AG04450 (cell line): ENCODE measurements around the gene PVR. TPM values are rescaled to one million over a fixed set of nuclear protein-coding genes. Genes with fewer than 3 reads are reported as not detected.

Experiments used
- CTCF ChIA-PET: fragments of 300-600, 350-600 bp; formaldehyde crosslinking; extraction: SDS; loops from one replicate; lab custom pipeline; 2022; ENCODE audit warnings: antibody characterized with exemption, inconsistent platforms; lab: Charles Lee
- POLR2A ChIA-PET: fragments of 350-600 bp; formaldehyde crosslinking; extraction: SDS; loops from one replicate; lab custom pipeline; 2021; ENCODE audit warnings: antibody characterized with exemption, inconsistent platforms; lab: Yijun Ruan, JAX
- DNase-seq: peaks from one replicate; pipeline ENCODE4 v3.0.0-alpha.2; 2011; ENCODE audit warnings: low read depth, low spot score
- H3K27ac ChIP-seq: one replicate; pipeline ENCODE4 v1.5.1; 2012; ENCODE audit warnings: low read depth, low read length, control low read depth
- H3K27me3 ChIP-seq: one replicate; pipeline ENCODE4 v1.6.0; 2012; ENCODE audit warnings: low read length; ENCODE audit not compliant: control insufficient read depth, insufficient read depth
- H3K4me3 ChIP-seq: 2 replicates; pipeline ENCODE4 v1.5.1; 2011; ENCODE audit warnings: mild to moderate bottlenecking, low read depth, low read length, control low read depth
- H3K9me3 ChIP-seq: 2 replicates; pipeline ENCODE4 v1.5.1; 2012; ENCODE audit warnings: low read length; ENCODE audit not compliant: control insufficient read depth, insufficient read depth
- CTCF ChIP-seq: IDR thresholded peaks from 2 replicates; pipeline ENCODE4 v1.5.1; 2011; ENCODE audit warnings: low read depth, low read length, control low read depth, inconsistent platforms
- polyA plus RNA-seq: library from polyadenylated mRNA; depleted of rRNA; stranded (reverse); fragments of >200 nt; gene quantifications from 2 replicates; pipeline ENCODE4 v1.2.3, GENCODE V29; 2011

Gene PVR
- polyA plus RNA-seq, 1 experiment = 125 TPM

DNA sequence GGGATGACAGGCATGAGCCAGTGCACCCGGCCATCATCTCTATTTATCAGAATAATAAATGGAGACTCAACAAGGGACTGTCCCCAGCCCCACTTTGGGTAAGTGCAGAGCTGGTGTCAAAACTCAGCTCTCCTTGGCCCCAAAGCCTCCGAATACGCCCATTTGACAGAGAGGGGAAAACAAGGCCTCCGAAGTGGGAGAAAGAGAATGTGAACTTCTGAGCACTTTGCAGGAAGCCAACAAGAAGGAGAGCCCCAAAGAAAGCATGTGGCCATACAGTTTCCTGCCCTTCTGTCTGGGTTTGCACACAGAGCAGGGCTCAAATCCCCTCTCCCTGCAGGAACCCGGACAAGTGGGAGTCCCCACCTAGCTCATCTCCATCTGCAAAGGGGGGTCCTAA is 56.8 kb downstream of the PVR start:
- H3K9me3 ChIP-seq = no peaks in the 10 kb centered on the region; the same call in 1 of the 2 replicates
- no peak for DNase-seq
- ChIA-PET POLR2A (no interaction called here), CTCF (no interaction called here)
- no peak overlapping the region for H3K4me3 ChIP-seq
- TF ChIP-seq CTCF = no peak
- no peak overlapping the region for H3K27ac ChIP-seq
- H3K27me3 ChIP-seq = no peaks in the 10 kb centered on the region

- no peak for TF ChIP-seq CTCF
- Histone ChIP-seq H3K27ac (no peak overlapping the region), H3K4me3 (no peak overlapping the region), H3K9me3 (no peaks in the 10 kb centered on the region; the same call in 1 of the 2 replicates), H3K27me3 (no peaks in the 10 kb centered on the region)
- DNase-seq = no peak
- ChIA-PET POLR2A (no interaction called here), CTCF (interaction anchor here (1.4 kb wide), 1 partner anchor 12 kb away, joined by 3 read pairs; no protein-coding TSS in a partner anchor)
Observed at GRCh38 chr19:44701228-44701627, 57.5 kb downstream of the PVR start.

- H3K27me3 ChIP-seq = peaks cover 3% of the 10 kb centered on the region
- peaks cover under 1% of the 10 kb centered on the region; the same call in 1 of the 2 replicates for H3K9me3 ChIP-seq
- ChIA-PET POLR2A (no interaction called here), CTCF (interaction anchor here (0.6 kb wide), 1 partner anchor 248 kb away, joined by 3 read pairs; no protein-coding TSS in a partner anchor)
- DNase-seq = no peak
- no peak overlapping the region for H3K4me3 ChIP-seq
- H3K27ac ChIP-seq = no peak overlapping the region
- TF ChIP-seq CTCF = no peak
Observed at GRCh38 chr19:44702551-44703176, 59.0 kb downstream of the PVR start.

DNA sequence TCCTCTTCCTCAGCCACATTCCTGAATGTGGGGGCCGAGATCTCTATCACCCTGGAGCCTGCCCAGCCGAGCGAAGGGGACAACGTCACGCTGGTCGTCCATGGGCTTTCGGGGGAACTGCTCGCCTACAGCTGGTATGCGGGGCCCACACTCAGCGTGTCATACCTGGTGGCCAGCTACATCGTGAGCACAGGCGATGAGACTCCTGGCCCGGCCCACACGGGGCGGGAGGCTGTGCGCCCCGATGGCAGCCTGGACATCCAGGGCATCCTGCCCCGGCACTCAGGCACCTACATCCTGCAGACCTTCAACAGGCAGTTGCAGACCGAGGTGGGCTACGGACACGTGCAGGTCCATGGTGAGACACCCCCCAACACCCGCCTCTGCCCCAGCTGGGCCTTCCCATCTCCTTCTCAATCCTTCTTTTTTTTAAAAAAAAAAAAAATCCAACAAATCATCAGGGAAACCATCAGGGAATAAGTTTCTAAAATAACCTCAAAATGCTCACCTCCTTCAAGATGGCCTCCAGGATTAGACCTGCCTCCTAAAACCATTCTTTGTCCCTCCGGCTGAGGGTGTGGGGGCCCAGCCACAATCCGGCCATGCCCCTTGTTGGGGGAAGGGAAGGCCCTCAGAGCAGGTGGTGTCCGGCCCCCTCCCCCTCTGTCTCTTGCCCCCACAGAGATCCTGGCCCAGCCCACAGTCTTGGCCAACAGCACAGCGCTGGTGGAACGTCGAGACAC is 59.8 kb downstream of the PVR start:
- DNase-seq = no peak
- H3K4me3 ChIP-seq = no peak overlapping the region
- ChIA-PET POLR2A (no interaction called here), CTCF (no interaction called here)
- no peak for TF ChIP-seq CTCF
- peaks cover 5% of the 10 kb centered on the region; the same call in 1 of the 2 replicates for H3K9me3 ChIP-seq
- peaks cover 3% of the 10 kb centered on the region for H3K27me3 ChIP-seq
- H3K27ac ChIP-seq = no peak overlapping the region

- H3K4me3 ChIP-seq = no peak overlapping the region
- no peak for TF ChIP-seq CTCF
- peaks cover 3% of the 10 kb centered on the region for H3K27me3 ChIP-seq
- ChIA-PET POLR2A (no interaction called here), CTCF (interaction anchor here (1.7 to 2.1 kb wide), 2 partner anchors 16 to 19 kb away, joined by 3 to 8 read pairs; no protein-coding TSS in a partner anchor)
- peaks cover 5% of the 10 kb centered on the region; the same call in 1 of the 2 replicates for H3K9me3 ChIP-seq
- H3K27ac ChIP-seq = no peak overlapping the region
- no peak for DNase-seq
Observed at GRCh38 chr19:44704982-44705381, 61.3 kb downstream of the PVR start.
